IPS-20b (cell line): ENCODE results near the gene PCDHB6.
"Not testable (repeated sequence)": the region's sequence is repeated elsewhere in the genome, so short reads cannot be mapped to it uniquely, and the experiment has no call there.

Experiments
- H3K27ac ChIP-seq: one replicate; pipeline ENCODE4 v1.5.1; 2013; ENCODE audit warnings: low read length
- H3K27me3 ChIP-seq: 2 replicates; pipeline ENCODE4 v1.6.1; 2013; ENCODE audit warnings: mild to moderate bottlenecking, low read length, inconsistent platforms; ENCODE audit not compliant: insufficient read depth
- H3K36me3 ChIP-seq: 2 replicates; pipeline ENCODE4 v1.6.1; 2013; ENCODE audit warnings: low read depth, mild to moderate bottlenecking, inconsistent platforms, low read length, moderate library complexity; ENCODE audit not compliant: insufficient read depth
- H3K4me1 ChIP-seq: 2 replicates; pipeline ENCODE4 v1.6.1; 2013; ENCODE audit warnings: mild to moderate bottlenecking, control low read depth, inconsistent platforms, low read length, moderate library complexity; ENCODE audit not compliant: insufficient read depth
- H3K4me3 ChIP-seq: 2 replicates; pipeline ENCODE4 v1.5.1; 2013; ENCODE audit warnings: mild to moderate bottlenecking, low read length, inconsistent platforms
- H3K9ac ChIP-seq: 2 replicates; pipeline ENCODE4 v1.6.1; 2013; ENCODE audit warnings: low read depth, mild to moderate bottlenecking, inconsistent platforms, low read length, moderate library complexity
- H3K9me3 ChIP-seq: 2 replicates; pipeline ENCODE4 v1.6.1; 2013; ENCODE audit warnings: mild to moderate bottlenecking, low read depth, low read length, inconsistent platforms; ENCODE audit not compliant: insufficient read depth

The PCDHB6 gene

DNA sequence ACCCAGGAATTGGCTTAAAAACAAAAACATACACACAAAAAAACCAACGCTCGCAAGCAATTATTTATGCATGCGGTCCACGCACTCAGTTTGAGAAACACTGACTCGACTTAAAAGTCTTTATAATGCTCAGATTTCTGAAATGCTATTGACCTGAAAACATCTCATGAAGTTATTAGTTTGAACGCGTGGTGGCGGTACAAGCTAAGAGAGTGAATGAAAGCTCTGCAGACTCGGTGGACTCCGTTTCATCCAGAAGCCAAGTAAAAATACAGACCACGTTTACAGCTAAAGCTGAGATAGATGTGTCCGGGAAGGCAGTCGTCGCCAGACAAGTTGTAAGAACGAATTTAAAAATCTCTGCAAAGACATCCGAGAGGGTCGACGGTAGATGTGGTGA, at the start of gene PCDHB6:
Gene PCDHB6, plus strand, starts transcription at position 246 of the 400 bp plus-strand sequence. CDS start 201 bp downstream, outside the sequence.
- no peaks in the 10 kb centered on the region for H3K27me3 ChIP-seq
- no peak within 1 kb of the TSS for H3K9ac ChIP-seq
- no peak within 1 kb of the TSS for H3K4me3 ChIP-seq
- no peak within 1 kb of the TSS for H3K27ac ChIP-seq
- no peaks in the 10 kb centered on the region for H3K4me1 ChIP-seq
- H3K36me3 ChIP-seq: no peaks in the 10 kb centered on the region
- peaks cover 22% of the 10 kb centered on the region; the same call in 1 of the 2 replicates for H3K9me3 ChIP-seq

- Histone ChIP-seq H3K4me3 (peak within 1 kb of the TSS; percentile 45; the same call in 1 of the 2 replicates), H3K9ac (peak within 1 kb of the TSS; percentile 50; the same call in 1 of the 2 replicates)
These were observed 49.5 kb upstream of the PCDHB6 start, which contains the start of gene PCDHB3 for GRCh38 chr5:141100243-141100805. Gene PCDHB3, plus strand, starts transcription at chr5:141100473. Its CDS starts 177 bp downstream, at chr5:141100650.

GRCh38 chr5:141101059-141101458, 48.8 kb upstream of the PCDHB6 start:
- peak overlapping the region; percentile 45; the same call in 1 of the 2 replicates for H3K4me3 ChIP-seq
- peaks cover 11% of the 10 kb centered on the region; the same call in 1 of the 2 replicates for H3K36me3 ChIP-seq
- no peaks in the 10 kb centered on the region for H3K4me1 ChIP-seq
- peaks cover 27% of the 10 kb centered on the region for H3K9me3 ChIP-seq
- H3K27ac ChIP-seq: no peak overlapping the region
- H3K9ac ChIP-seq: no peak overlapping the region; the same call in 1 of the 2 replicates
- no peaks in the 10 kb centered on the region for H3K27me3 ChIP-seq

More at GRCh38 chr5:141100243-141100805, 49.5 kb upstream of the PCDHB6 start, which contains the start of gene PCDHB3:
- Histone ChIP-seq H3K36me3 (peaks cover 11% of the 10 kb centered on the region; the same call in 1 of the 2 replicates), H3K9me3 (peaks cover 28% of the 10 kb centered on the region), H3K27me3 (no peaks in the 10 kb centered on the region), H3K27ac (no peak within 1 kb of the TSS), H3K4me1 (no peaks in the 10 kb centered on the region)

DNA sequence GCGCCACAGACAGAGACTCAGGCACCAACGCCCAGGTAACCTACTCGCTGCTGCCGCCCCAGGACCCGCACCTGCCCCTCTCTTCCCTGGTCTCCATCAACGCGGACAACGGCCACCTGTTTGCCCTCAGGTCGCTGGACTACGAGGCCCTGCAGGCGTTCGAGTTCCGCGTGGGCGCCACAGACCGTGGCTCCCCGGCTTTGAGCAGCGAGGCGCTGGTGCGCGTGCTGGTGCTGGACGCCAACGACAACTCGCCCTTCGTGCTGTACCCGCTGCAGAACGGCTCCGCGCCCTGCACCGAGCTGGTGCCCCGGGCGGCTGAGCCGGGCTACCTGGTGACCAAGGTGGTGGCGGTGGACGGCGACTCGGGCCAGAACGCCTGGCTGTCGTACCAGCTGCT, 47.8 kb upstream of the PCDHB6 start:
- H3K27me3 ChIP-seq, H3K9ac ChIP-seq, H3K4me1 ChIP-seq, H3K27ac ChIP-seq, H3K4me3 ChIP-seq: not testable (repeated sequence)
- Histone ChIP-seq H3K9me3 (peaks cover 27% of the 10 kb centered on the region), H3K36me3 (peaks cover 11% of the 10 kb centered on the region; the same call in 1 of the 2 replicates)

DNA sequence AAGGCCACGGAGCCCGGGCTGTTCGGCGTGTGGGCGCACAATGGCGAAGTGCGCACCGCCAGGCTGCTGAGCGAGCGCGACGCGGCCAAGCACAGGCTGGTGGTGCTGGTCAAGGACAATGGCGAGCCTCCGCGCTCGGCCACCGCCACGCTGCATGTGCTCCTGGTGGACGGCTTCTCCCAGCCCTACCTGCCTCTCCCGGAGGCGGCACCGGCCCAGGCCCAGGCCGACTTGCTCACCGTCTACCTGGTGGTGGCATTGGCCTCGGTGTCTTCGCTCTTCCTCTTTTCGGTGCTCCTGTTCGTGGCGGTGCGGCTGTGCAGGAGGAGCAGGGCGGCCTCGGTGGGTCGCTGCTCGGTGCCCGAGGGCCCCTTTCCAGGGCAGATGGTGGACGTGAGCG, 47.4 kb upstream of the PCDHB6 start:
- Histone ChIP-seq H3K9me3 (peaks cover 27% of the 10 kb centered on the region), H3K36me3 (peaks cover 11% of the 10 kb centered on the region; the same call in 1 of the 2 replicates)
- H3K9ac ChIP-seq, H3K27ac ChIP-seq, H3K4me3 ChIP-seq, H3K4me1 ChIP-seq, H3K27me3 ChIP-seq: not testable (repeated sequence)

DNA sequence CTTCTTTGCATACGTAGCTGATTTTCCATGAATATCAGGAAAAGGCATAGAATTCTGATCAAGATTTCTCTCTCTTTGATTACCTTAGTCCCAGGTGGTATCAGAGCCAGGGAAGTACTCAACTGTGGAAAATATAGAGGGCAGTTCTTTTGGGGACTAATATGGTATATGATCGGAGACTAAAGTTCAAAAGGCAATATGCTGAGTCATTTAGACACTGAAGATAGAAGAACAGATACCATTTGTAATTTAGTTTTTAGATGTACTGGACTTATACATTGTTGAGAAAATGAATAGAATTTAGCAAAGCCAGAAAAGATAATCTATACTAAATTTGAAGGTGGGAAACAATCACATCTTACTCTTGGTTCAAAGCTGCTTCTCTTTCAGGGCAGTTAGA, 44.5 kb upstream of the PCDHB6 start:
- Histone ChIP-seq H3K27me3 (no peaks in the 10 kb centered on the region), H3K4me3 (no peak overlapping the region), H3K9me3 (peaks cover 36% of the 10 kb centered on the region), H3K36me3 (0 out of 2 replicates have a peak, but pooled peaks cover 11% of the 10 kb centered on the region), H3K9ac (no peak overlapping the region), H3K4me1 (no peaks in the 10 kb centered on the region), H3K27ac (no peak overlapping the region)

DNA sequence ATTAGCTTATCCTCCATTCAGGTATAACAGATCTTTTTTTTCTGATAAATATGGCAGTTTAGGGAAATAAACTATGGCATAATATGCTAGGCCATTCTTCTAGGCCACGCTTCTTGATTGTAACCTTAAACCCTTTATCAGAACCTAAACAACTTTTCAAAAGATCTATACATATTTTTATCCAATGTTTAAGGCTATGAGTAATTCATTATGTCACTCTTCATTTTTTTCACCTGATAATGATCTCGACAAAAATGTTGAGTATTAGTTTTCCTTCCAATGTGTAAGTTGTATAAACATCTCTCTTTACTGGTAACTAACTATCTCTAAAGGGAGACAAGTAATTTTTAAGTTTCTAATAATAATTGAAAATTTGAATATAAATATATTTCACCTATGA, 30.6 kb upstream of the PCDHB6 start:
- H3K27ac ChIP-seq: no peak overlapping the region
- H3K9me3 ChIP-seq: peaks cover 39% of the 10 kb centered on the region
- no peaks in the 10 kb centered on the region for H3K4me1 ChIP-seq
- no peak overlapping the region for H3K4me3 ChIP-seq
- H3K9ac ChIP-seq: no peak overlapping the region
- H3K36me3 ChIP-seq: no peaks in the 10 kb centered on the region
- H3K27me3 ChIP-seq: no peaks in the 10 kb centered on the region

- Histone ChIP-seq H3K4me3 (no peak within 1 kb of the TSS), H3K9ac (no peak within 1 kb of the TSS), H3K4me1 (no peaks in the 10 kb centered on the region)
These were observed 28.3 kb upstream of the PCDHB6 start, which contains the start of gene PCDHB4 for GRCh38 chr5:141121563-141121962. Gene PCDHB4, plus strand, starts transcription at chr5:141121818. Its CDS starts 181 bp downstream, at chr5:141121999.

GRCh38 chr5:141121985-141122384, 27.9 kb upstream of the PCDHB6 start:
- Histone ChIP-seq H3K9ac (no peak overlapping the region), H3K4me1 (no peaks in the 10 kb centered on the region), H3K36me3 (no peaks in the 10 kb centered on the region), H3K9me3 (peaks cover 23% of the 10 kb centered on the region; the same call in 1 of the 2 replicates), H3K4me3 (no peak overlapping the region), H3K27me3 (no peaks in the 10 kb centered on the region), H3K27ac (no peak overlapping the region)

More at GRCh38 chr5:141121563-141121962, 28.3 kb upstream of the PCDHB6 start, which contains the start of gene PCDHB4:
- H3K36me3 ChIP-seq: no peaks in the 10 kb centered on the region
- no peaks in the 10 kb centered on the region for H3K27me3 ChIP-seq
- peaks cover 27% of the 10 kb centered on the region; the same call in 1 of the 2 replicates for H3K9me3 ChIP-seq
- H3K27ac ChIP-seq: no peak within 1 kb of the TSS

- not testable (repeated sequence) for H3K27ac ChIP-seq, H3K4me1 ChIP-seq, H3K27me3 ChIP-seq, H3K9ac ChIP-seq, H3K4me3 ChIP-seq, H3K36me3 ChIP-seq
- H3K9me3 ChIP-seq: peaks cover 22% of the 10 kb centered on the region; the same call in 1 of the 2 replicates
These were observed 26.3 kb upstream of the PCDHB6 start for GRCh38 chr5:141123396-141124135.

DNA sequence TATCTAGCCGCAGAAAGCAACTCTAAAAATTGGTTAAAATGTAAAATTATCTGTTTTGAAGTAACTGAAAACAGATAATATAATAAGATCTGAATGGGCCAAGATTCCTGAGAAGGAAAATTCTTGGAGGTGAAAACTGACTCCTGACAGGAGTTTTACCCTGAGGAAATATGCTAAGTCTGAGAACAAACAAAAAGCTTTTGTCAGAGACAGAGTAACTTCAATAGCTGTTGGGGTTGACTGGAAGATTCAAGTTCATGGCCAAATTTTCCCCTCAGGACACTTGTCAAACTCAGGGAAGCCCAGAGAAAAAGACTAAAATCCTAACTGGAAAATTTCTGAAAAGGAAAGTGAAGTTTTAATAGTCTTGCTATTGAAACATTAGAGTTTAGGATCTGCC, 22.6 kb upstream of the PCDHB6 start:
- H3K9me3 ChIP-seq: peaks cover 23% of the 10 kb centered on the region; the same call in 1 of the 2 replicates
- no peaks in the 10 kb centered on the region for H3K27me3 ChIP-seq
- H3K9ac ChIP-seq: no peak overlapping the region
- H3K4me1 ChIP-seq: no peaks in the 10 kb centered on the region
- H3K4me3 ChIP-seq: peak overlapping the region; percentile 30; the same call in 1 of the 2 replicates
- no peaks in the 10 kb centered on the region for H3K36me3 ChIP-seq
- H3K27ac ChIP-seq: no peak overlapping the region
